Heart left ventricle (tissue), 13 donors: Measurements from ENCODE around the gene PRIMA1.

Experiments used
- CTCF ChIP-seq, 12 donors: fragments of 200-600 bp; sonication (generic) in 4 of 12; IDR thresholded peaks; one replicate each; pipeline versions ENCODE4 v1.5.0 to v1.8.0; 2018 to 2022; ENCODE audit warnings: antibody characterized with exemption in 12 of 12, mild to moderate bottlenecking in 5 of 12
- POLR2A ChIP-seq, 2 donors: fragments of 450-650 bp; IDR thresholded peaks; one replicate each; pipeline ENCODE4 v1.6.1; 2017; ENCODE audit warnings: antibody characterized with exemption in 2 of 2, mild to moderate bottlenecking in 2 of 2, moderate library complexity in 2 of 2
- donor health status: ischemic (EF 13 %, LVEDD 7.1; RV severe dilation, severe dysfunction).
- donor health status: DM: no; HTN: yes; CAD: no.
- donor health status: DM: no; HTN: no; CAD: no.
- donor health status: ischemic (EF 25% LVEDD 6.9; RV normal size, moderate dysfunction).
- donor health status: ischemic (EF 25% LVEDD 5.7; RV mildly dilated, moderate dysfunction).
- donor health status: ischemic (EF 35%, LVEDD 5.7; RV mildly dilated, moderate dysfunction).
- donor health status: nonischemic (EF 11% LVEDD 7.7; RV severe dilation, severe dysfunction).
- donor health status: DM: yes; HTN: yes; CAD: no.
- donor health status: PGD.
- donor health status: ischemic (EF 29% LVEDD 5.4; RV normal size, mild dysfunction).
- donor health status: nonischemic (EF 23%, LVEDD 6.1; RV moderate dilation, normal function).

DNA sequence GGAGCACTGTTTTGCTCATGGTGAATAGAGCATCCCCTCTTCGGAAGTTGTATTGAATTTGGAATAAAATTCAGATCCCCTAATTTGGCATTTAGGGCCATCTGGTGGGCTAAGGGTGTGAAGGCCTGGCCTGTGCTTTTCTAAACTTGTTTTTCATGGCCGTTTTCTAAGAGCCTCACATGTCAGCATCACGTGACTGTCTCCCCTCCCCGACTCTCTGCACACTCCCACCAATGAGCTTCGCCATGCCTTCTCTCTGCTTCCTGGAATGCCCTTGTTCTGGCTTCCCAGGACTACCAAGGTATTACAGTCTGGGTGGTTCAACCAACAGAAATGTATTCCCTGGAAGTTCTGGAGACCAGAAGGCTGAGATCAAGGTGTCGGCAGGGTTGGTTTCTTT, 85.3 kb downstream of the PRIMA1 start:
- TF ChIP-seq POLR2A (IDR thresholded peaks at IDR 0.05), result no peak
- no peak for TF ChIP-seq CTCF (IDR thresholded peaks at IDR 0.05)
